ENCODE data around the gene FLT4. TPM values are rescaled to one million over a fixed set of nuclear protein-coding genes. Genes with fewer than 3 reads are reported as not detected.

FLT4 gene
- total RNA-seq, 1 donor from 2014 or later, result 13.1 TPM

GRCh38 chr5:180596668-180597231, 52.6 kb downstream of the FLT4 start:
- TF ChIP-seq CTCF (conservative IDR thresholded peaks at IDR 0.05), result no peak
- Mint-ChIP-seq H3K36me3 (ENCODE audit: low read depth) (peaks cover 3% of the 10 kb centered on the region), H3K9me3 (no peaks in the 10 kb centered on the region), H3K27me3 (ENCODE audit: low read depth) (peaks cover 29% of the 10 kb centered on the region), H3K4me1 (peaks cover 6% of the 10 kb centered on the region), H3K4me3 (no peak overlapping the region), H3K27ac (ENCODE audit: unreplicated experiment) (no peak overlapping the region)
- no peak for DNase-seq (ENCODE audit: low read depth, low spot score)

GRCh38 chr5:180596115-180596667, 53.2 kb downstream of the FLT4 start:
- Mint-ChIP-seq H3K4me1 (peaks cover 6% of the 10 kb centered on the region), H3K27ac (ENCODE audit: unreplicated experiment) (no peak overlapping the region), H3K27me3 (ENCODE audit: low read depth) (peaks cover 29% of the 10 kb centered on the region), H3K9me3 (no peaks in the 10 kb centered on the region), H3K36me3 (ENCODE audit: low read depth) (peaks cover 3% of the 10 kb centered on the region), H3K4me3 (no peak overlapping the region)
- TF ChIP-seq CTCF (conservative IDR thresholded peaks at IDR 0.05), result no peak
- no peak for DNase-seq (ENCODE audit: low read depth, low spot score)

GRCh38 chr5:180595381-180596114, 53.9 kb downstream of the FLT4 start:
- no peak overlapping the region for H3K4me3 Mint-ChIP-seq
- H3K27me3 Mint-ChIP-seq (ENCODE audit: low read depth), result peaks cover 29% of the 10 kb centered on the region
- no peak for DNase-seq (ENCODE audit: low read depth, low spot score)
- H3K9me3 Mint-ChIP-seq, result no peaks in the 10 kb centered on the region
- peaks cover 6% of the 10 kb centered on the region for H3K4me1 Mint-ChIP-seq
- H3K27ac Mint-ChIP-seq (ENCODE audit: unreplicated experiment), result no peak overlapping the region
- TF ChIP-seq CTCF (conservative IDR thresholded peaks at IDR 0.05), result no peak
- H3K36me3 Mint-ChIP-seq (ENCODE audit: low read depth), result peaks cover 3% of the 10 kb centered on the region

- H3K4me1 Mint-ChIP-seq, result peaks cover 6% of the 10 kb centered on the region
- H3K27me3 Mint-ChIP-seq (ENCODE audit: low read depth), result peaks cover 33% of the 10 kb centered on the region
- no peak for DNase-seq (ENCODE audit: low read depth, low spot score)
- no peak overlapping the region for H3K27ac Mint-ChIP-seq (ENCODE audit: unreplicated experiment)
- TF ChIP-seq CTCF (conservative IDR thresholded peaks at IDR 0.05), result no peak
- H3K36me3 Mint-ChIP-seq (ENCODE audit: low read depth), result peaks cover 3% of the 10 kb centered on the region
- H3K4me3 Mint-ChIP-seq, result no peak overlapping the region
- H3K9me3 Mint-ChIP-seq, result no peaks in the 10 kb centered on the region
Measured at GRCh38 chr5:180595046-180595379, 54.4 kb downstream of the FLT4 start.

- Mint-ChIP-seq H3K27me3 (ENCODE audit: low read depth) (peaks cover 38% of the 10 kb centered on the region), H3K36me3 (ENCODE audit: low read depth) (peaks cover 3% of the 10 kb centered on the region), H3K4me3 (no peak overlapping the region), H3K4me1 (peaks cover 10% of the 10 kb centered on the region), H3K27ac (ENCODE audit: unreplicated experiment) (no peak overlapping the region), H3K9me3 (no peaks in the 10 kb centered on the region)
- no peak for DNase-seq (ENCODE audit: low read depth, low spot score)
- no peak for TF ChIP-seq CTCF (conservative IDR thresholded peaks at IDR 0.05)
Measured at GRCh38 chr5:180594311-180595045, 54.9 kb downstream of the FLT4 start.
